Measurements from ENCODE around the gene ACADL. TPM values are rescaled to one million over a fixed set of nuclear protein-coding genes. Genes with fewer than 3 reads are reported as not detected.

The ACADL gene
- total and polyA plus RNA-seq, 2 donors (not counting 3 experiments of a cell fraction or from before 2014, with no cell fraction given), result not detected

DNA sequence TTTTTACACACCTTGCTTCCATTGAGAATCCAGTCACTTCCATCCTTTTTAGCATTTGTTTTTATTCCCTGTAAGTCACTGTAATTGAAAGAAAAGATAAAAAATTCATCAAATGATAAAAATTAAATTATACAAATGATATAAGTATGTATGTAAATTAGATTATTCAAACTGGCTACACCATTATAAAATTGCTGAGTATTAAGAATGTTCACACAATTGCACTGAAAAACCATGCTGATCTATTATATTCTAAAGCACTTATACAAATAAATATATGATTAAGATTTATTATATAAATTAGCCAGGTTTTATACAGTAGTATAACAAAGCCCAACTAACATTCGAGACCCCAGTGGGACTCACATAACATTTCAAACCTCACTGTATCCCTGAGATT lies 15.1 kb downstream of the ACADL start:
- no TSS peak for BruUV-seq (replicated peaks)
- intact Hi-C loops (cut with micrococcal nuclease), result no loop called here
- DNase-seq (ENCODE audit: low read depth, low spot score), result no peak
- Histone ChIP-seq H3K9me3 (replicated peaks; ENCODE audit: control insufficient read depth, insufficient read depth, low read length) (no peaks in the 10 kb centered on the region), H3K79me2 (ENCODE audit: control insufficient read depth, insufficient read depth, low read length) (no peaks in the 10 kb centered on the region), H3K27me3 (ENCODE audit: control insufficient read depth in 2 of 2, insufficient read depth in 2 of 2, low read length in 2 of 2) (peaks cover 3 to 5% of the 10 kb centered on the region in 2 experiments), H3K36me3 (ENCODE audit: control insufficient read depth in 2 of 2, extremely low read depth in 1 of 2, insufficient read depth in 2 of 2, low read length in 2 of 2) (no peaks in the 10 kb centered on the region), H2AFZ (ENCODE audit: low read depth, low read length) (no peak overlapping the region), H3K4me3 (replicated peaks in 1 of 3; ENCODE audit: insufficient read depth in 1 of 3, low read depth in 1 of 3, low read length in 3 of 3) (no peak overlapping the region), H4K20me1 (replicated peaks; ENCODE audit: control insufficient read depth, extremely low read depth, insufficient read depth, low read length) (no peaks in the 10 kb centered on the region), H3K4me2 (ENCODE audit: insufficient read depth, low read length) (no peak overlapping the region), H3K27ac (ENCODE audit: insufficient read depth, low read depth, low read length) (no peak overlapping the region), H3K4me1 (ENCODE audit: control insufficient read depth, extremely low read depth, insufficient read depth, low read length) (no peaks in the 10 kb centered on the region), H3K9ac (replicated peaks; ENCODE audit: extremely low read depth, insufficient read depth, low read length) (no peak overlapping the region), H3K9me1 (replicated peaks; ENCODE audit: control insufficient read depth, extremely low read depth, insufficient read depth, low read length) (no peaks in the 10 kb centered on the region)
- ChIA-PET POLR2A (interaction anchor here (0.7 kb wide), 1 partner anchor 877 kb away, joined by 3 read pairs; no protein-coding TSS in a partner anchor), CTCF (interaction anchor here (2.6 kb wide), 1 partner anchor 12 kb away, joined by 16 read pairs; no protein-coding TSS in a partner anchor)
- TF ChIP-seq MYC (IDR thresholded peaks at IDR 0.05; ENCODE audit: low read depth, low read length) (no peak), POLR2AphosphoS5 (IDR thresholded peaks at IDR 0.05; ENCODE audit: insufficient read depth, low read depth, low read length) (no peak), GATA2 (IDR thresholded peaks at IDR 0.05; ENCODE audit: insufficient read depth, insufficient read length, low read depth, low read length) (no peak), EZH2 (IDR thresholded peaks at IDR 0.05; ENCODE audit: borderline replicate concordance, low read depth, low read length, severe bottlenecking) (no peak), POLR2A (IDR thresholded peaks at IDR 0.05; ENCODE audit: low read depth, low read length) (no peak), FOS (IDR thresholded peaks at IDR 0.05; ENCODE audit: borderline replicate concordance, insufficient read depth, low read length) (no peak), MAX (IDR thresholded peaks at IDR 0.05; ENCODE audit: insufficient read depth, insufficient read length) (no peak), JUN (IDR thresholded peaks at IDR 0.05; ENCODE audit: borderline replicate concordance, insufficient read depth, insufficient read length, low read depth) (no peak)
- TF ChIP-seq, protein P1, sequence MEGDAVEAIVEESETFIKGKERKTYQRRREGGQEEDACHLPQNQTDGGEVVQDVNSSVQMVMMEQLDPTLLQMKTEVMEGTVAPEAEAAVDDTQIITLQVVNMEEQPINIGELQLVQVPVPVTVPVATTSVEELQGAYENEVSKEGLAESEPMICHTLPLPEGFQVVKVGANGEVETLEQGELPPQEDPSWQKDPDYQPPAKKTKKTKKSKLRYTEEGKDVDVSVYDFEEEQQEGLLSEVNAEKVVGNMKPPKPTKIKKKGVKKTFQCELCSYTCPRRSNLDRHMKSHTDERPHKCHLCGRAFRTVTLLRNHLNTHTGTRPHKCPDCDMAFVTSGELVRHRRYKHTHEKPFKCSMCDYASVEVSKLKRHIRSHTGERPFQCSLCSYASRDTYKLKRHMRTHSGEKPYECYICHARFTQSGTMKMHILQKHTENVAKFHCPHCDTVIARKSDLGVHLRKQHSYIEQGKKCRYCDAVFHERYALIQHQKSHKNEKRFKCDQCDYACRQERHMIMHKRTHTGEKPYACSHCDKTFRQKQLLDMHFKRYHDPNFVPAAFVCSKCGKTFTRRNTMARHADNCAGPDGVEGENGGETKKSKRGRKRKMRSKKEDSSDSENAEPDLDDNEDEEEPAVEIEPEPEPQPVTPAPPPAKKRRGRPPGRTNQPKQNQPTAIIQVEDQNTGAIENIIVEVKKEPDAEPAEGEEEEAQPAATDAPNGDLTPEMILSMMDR (IDR thresholded peaks at IDR 0.05; ENCODE audit: extremely low read depth in 1 of 2, insufficient read depth in 1 of 2, low read depth in 1 of 2, low read length in 2 of 2), result no peak
- FAIRE-seq, result no peak
- dilution Hi-C loops (cut with MboI; ENCODE audit: extremely low pct_ligation_motif_present, low sequenced_read_pairs), result no loop called here

Measured in endothelial cell of umbilical vein (primary cell).